BE2C (cell line): ENCODE measurements around the gene CAMSAP2.

Source experiments
- DNase-seq: peaks from one replicate; pipeline ENCODE4 v3.0.0-alpha.2; 2020
- H3K27me3 ChIP-seq: fragments of 250-450 bp; sonication (Bioruptor Pico); 2 replicates; pipeline ENCODE4 v1.5.1; 2020; ENCODE audit warnings: mild to moderate bottlenecking
- H3K36me3 ChIP-seq: fragments of 250-450 bp; sonication (Bioruptor Pico); 2 replicates; pipeline ENCODE4 v1.5.1; 2020; ENCODE audit warnings: mild to moderate bottlenecking
- H3K4me1 ChIP-seq: fragments of 250-450 bp; sonication (Bioruptor Pico); 2 replicates; pipeline ENCODE4 v1.5.1; 2020
- H3K4me3 ChIP-seq: 2 replicates; pipeline ENCODE4 v1.5.1; 2011; ENCODE audit warnings: low read depth, low read length
- H3K9me3 ChIP-seq: fragments of 250-450 bp; sonication (Bioruptor Pico); 2 replicates; pipeline ENCODE4 v1.5.1; 2020
- TF ChIP-seq, protein P1 (sequence below): IDR thresholded peaks from 2 replicates; pipeline ENCODE4 v1.5.1; 2012; ENCODE audit warnings: mild to moderate bottlenecking, low read depth, low read length

Gene CAMSAP2

DNA sequence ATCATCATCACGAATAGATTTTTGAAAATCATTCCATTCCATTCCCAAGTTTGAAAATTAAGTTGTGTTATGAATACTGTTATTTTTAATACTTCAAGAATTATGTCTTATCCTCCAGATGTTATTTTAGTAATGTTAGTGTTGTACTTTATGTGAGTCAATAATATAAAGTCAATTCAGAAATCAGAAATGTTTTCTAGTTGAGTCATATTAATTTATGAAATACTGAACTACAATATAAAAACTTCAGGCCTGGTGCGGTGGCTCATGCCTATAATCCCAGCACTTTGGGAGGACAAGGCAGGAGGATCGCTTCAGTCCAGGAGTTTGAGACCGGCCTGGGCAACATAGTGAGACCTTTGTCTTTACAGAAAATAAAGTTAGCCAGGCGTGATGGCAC, 95.7 kb downstream of the CAMSAP2 start:
- peaks cover 14% of the 10 kb centered on the region for H3K36me3 ChIP-seq
- H3K4me1 ChIP-seq: peaks cover 2% of the 10 kb centered on the region; the same call in 1 of the 2 replicates
- H3K4me3 ChIP-seq: no peak overlapping the region
- no peaks in the 10 kb centered on the region; the same call in 1 of the 2 replicates for H3K9me3 ChIP-seq
- TF ChIP-seq, protein P1, sequence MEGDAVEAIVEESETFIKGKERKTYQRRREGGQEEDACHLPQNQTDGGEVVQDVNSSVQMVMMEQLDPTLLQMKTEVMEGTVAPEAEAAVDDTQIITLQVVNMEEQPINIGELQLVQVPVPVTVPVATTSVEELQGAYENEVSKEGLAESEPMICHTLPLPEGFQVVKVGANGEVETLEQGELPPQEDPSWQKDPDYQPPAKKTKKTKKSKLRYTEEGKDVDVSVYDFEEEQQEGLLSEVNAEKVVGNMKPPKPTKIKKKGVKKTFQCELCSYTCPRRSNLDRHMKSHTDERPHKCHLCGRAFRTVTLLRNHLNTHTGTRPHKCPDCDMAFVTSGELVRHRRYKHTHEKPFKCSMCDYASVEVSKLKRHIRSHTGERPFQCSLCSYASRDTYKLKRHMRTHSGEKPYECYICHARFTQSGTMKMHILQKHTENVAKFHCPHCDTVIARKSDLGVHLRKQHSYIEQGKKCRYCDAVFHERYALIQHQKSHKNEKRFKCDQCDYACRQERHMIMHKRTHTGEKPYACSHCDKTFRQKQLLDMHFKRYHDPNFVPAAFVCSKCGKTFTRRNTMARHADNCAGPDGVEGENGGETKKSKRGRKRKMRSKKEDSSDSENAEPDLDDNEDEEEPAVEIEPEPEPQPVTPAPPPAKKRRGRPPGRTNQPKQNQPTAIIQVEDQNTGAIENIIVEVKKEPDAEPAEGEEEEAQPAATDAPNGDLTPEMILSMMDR: no peak
- DNase-seq: no peak
- H3K27me3 ChIP-seq: no peaks in the 10 kb centered on the region

DNA sequence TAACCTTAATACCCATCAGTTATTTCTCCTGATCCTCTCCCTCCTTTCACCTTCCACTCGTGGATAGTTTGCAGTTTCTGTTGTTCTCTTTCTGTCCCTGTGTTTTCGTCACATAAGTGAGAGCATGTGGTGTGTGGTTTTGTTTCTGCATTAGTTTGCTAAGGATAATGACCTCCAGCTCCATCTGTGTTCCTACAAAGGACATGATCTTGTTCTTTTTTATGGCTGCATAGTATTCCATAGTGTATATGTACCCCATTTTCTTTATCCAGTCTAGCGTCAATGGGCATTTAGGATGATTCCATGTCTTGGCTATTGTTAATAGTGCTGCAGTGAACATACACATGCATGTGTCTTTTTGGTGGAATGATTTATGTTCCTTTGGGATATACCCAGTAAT, 97.5 kb downstream of the CAMSAP2 start:
- TF ChIP-seq, protein P1: no peak
- H3K27me3 ChIP-seq: no peaks in the 10 kb centered on the region
- DNase-seq: no peak
- peaks cover 14% of the 10 kb centered on the region for H3K36me3 ChIP-seq
- H3K9me3 ChIP-seq: no peaks in the 10 kb centered on the region; the same call in 1 of the 2 replicates
- no peaks in the 10 kb centered on the region; the same call in 1 of the 2 replicates for H3K4me1 ChIP-seq
- no peak overlapping the region for H3K4me3 ChIP-seq

DNA sequence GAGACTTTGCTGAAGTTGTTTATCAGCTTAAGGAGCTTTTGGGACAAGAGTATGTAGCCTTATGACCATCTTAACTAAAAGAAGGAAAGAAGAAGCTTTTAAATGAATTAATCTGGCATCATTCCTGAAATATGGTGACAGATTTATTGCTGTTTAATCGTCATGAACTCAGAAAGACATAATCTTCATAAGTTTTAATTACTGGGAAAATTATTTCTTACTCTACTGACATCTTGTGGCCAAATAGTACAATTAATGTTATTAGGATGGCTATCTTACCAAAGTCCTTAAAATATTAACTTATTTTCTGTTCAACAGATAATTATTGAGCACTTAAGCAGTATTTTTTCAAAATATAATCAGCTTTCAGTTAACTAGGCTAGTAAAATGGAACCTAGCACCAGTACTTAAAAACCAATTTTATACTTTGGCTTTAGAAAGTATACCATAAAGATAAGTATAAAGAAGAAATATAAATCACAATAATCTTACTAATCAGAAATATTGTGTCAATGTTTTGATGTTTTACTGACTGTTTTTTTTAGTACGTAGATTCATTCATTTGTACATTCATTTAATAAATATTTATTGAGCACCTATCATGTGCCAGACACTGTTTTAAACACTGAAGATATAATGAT, 99.4 kb downstream of the CAMSAP2 start:
- no peak for DNase-seq
- Histone ChIP-seq H3K27me3 (no peaks in the 10 kb centered on the region), H3K4me1 (no peaks in the 10 kb centered on the region; the same call in 1 of the 2 replicates), H3K36me3 (peaks cover 11% of the 10 kb centered on the region), H3K9me3 (no peaks in the 10 kb centered on the region; the same call in 1 of the 2 replicates), H3K4me3 (no peak overlapping the region)
- TF ChIP-seq, protein P1: peak; percentile 29; the same call in 1 of the 2 replicates

DNA sequence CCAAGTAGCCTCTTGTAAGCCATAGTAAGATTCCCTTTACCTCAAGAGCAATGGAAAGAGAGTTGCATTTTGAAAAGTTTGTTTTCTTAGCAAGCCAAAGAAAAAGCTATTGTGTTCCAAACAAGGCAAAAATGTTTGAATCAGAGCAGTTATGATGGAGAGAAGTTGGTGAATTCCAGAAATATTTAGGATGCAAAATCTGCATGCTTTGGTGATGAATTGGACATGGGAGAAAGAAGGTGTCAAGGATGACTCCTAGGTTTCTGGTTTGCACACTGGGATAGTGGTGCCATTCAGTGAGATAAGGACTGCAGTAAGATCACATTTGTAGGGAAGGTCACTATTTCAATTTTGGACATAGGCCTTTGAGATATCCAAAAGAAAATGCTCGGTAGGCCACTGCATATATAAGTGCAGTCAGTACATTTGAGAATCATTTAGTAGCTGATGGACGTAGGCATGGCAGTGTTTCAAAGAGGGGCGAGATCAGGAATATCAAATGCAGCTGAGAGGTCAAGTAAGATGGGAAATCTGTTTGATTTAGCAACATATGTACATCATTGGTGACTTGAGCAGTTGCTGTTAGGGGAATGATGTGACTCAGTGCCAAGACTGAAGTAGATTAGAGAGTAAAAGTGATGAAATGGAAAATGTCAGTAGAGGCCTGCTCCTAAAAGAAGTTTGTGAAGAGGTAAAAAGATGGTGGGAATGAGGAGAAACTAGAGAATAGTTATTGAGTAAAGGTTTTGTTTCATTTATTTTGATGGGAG, 100.2 kb downstream of the CAMSAP2 start:
- TF ChIP-seq, protein P1: no peak
- Histone ChIP-seq H3K36me3 (peaks cover 9% of the 10 kb centered on the region), H3K4me3 (no peak overlapping the region), H3K9me3 (no peaks in the 10 kb centered on the region; the same call in 1 of the 2 replicates), H3K27me3 (no peaks in the 10 kb centered on the region), H3K4me1 (no peaks in the 10 kb centered on the region; the same call in 1 of the 2 replicates)
- no peak for DNase-seq

DNA sequence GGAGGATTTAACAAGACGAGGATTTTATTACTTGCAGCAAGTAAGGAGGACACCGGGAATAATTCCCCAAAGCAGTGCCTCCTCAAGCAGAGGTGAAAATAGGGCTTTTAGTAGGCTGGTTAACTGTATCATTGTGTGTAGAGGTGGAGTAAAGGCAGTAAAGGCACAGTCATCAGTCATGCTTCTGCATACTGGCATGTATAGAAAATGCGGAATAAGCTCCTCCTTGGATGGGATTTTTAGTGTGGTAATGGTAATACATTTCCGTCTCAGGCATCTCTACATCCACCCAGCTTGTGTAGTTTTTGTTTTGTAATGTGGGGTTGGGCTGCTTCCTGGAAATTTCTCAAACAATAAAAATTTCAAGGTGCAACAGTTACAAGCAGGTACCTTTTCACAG, 106.7 kb downstream of the CAMSAP2 start:
- Histone ChIP-seq H3K36me3 (peaks cover 50% of the 10 kb centered on the region), H3K9me3 (no peaks in the 10 kb centered on the region), H3K27me3 (no peaks in the 10 kb centered on the region), H3K4me3 (no peak overlapping the region), H3K4me1 (no peaks in the 10 kb centered on the region)
- DNase-seq: no peak
- TF ChIP-seq, protein P1: no peak

DNA sequence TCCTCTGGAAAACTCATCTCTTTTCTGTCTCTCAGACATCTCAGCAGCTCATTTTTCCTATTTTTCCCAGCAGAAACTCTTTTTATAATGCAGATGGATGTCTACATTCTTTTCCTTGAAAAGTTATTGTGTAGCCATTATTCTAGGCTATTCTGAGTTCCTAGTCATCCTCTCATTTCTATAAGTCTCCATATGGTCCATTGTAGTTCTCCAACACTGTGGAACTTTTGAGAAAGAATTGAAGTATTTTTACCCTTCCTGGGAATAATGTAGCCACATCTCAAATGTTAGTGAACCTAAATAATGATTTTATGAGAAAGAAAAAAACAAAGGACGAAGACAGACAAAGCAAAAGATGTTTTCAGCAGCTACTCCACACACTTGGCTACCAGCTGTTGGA, 107.7 kb downstream of the CAMSAP2 start:
- H3K27me3 ChIP-seq: no peaks in the 10 kb centered on the region
- peaks cover 58% of the 10 kb centered on the region for H3K36me3 ChIP-seq
- no peaks in the 10 kb centered on the region for H3K4me1 ChIP-seq
- TF ChIP-seq, protein P1: no peak
- H3K9me3 ChIP-seq: no peaks in the 10 kb centered on the region
- no peak for DNase-seq
- no peak overlapping the region for H3K4me3 ChIP-seq
